ENCODE data around the gene CTSG.

CTSG gene, protein sequence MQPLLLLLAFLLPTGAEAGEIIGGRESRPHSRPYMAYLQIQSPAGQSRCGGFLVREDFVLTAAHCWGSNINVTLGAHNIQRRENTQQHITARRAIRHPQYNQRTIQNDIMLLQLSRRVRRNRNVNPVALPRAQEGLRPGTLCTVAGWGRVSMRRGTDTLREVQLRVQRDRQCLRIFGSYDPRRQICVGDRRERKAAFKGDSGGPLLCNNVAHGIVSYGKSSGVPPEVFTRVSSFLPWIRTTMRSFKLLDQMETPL

DNA sequence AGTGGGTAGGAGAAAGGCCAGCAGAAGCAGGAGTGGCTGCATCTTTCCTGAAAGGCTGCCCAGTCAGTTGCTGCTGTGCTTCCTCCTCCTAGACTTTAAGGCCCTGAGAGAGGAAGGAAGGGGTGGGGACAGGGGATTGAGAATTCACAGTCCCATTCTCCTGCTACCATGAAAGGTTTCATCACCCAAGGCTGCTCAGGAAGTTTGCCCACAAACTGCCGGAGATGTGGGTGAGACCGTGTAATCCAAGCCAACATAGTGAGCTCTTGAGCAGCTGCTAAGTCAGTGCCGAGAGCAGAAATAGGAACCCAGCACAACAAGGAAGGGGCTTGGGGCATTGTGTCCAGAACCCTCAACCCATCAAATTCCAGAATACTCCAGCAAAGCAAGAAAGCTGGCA lies at the start of gene CTSG:
Gene CTSG (minus strand): TSS at position 69 of the 400 bp plus-strand sequence. CDS start 27 bp downstream, at position 42.
- DNase-seq (ENCODE audit: low spot score), result no peak
- TF ChIP-seq, protein P1, sequence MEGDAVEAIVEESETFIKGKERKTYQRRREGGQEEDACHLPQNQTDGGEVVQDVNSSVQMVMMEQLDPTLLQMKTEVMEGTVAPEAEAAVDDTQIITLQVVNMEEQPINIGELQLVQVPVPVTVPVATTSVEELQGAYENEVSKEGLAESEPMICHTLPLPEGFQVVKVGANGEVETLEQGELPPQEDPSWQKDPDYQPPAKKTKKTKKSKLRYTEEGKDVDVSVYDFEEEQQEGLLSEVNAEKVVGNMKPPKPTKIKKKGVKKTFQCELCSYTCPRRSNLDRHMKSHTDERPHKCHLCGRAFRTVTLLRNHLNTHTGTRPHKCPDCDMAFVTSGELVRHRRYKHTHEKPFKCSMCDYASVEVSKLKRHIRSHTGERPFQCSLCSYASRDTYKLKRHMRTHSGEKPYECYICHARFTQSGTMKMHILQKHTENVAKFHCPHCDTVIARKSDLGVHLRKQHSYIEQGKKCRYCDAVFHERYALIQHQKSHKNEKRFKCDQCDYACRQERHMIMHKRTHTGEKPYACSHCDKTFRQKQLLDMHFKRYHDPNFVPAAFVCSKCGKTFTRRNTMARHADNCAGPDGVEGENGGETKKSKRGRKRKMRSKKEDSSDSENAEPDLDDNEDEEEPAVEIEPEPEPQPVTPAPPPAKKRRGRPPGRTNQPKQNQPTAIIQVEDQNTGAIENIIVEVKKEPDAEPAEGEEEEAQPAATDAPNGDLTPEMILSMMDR (IDR thresholded peaks at IDR 0.05; ENCODE audit: extremely low read depth, insufficient read depth, missing control alignments), result no peak
- in situ Hi-C loops (cut with MboI; ENCODE audit: low pct_unique_long_range_greater_than_20kb, low sequenced_read_pairs, unreplicated experiment), result no loop called here

DNA sequence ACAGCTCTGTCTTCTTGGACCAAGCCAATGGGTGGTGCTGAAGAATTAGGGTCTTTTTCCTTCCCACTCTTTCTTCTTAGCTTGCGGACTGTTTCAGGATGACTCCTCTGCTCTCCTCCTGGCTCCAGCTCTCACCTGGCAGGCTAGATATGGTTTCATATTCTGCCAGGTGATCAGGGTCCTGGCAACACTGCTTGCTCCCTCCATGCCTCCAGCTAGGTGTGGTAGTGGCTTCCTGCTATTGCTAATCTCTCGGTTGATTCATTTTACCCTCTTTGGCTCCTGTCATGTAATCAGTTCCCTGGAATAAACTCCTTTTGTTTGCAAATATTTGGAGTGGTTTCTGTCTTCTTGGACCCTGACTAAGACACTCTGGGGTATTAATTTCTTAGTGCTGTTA lies 37.7 kb upstream of the CTSG start:
- DNase-seq (ENCODE audit: low spot score), result no peak
- in situ Hi-C loops (cut with MboI; ENCODE audit: low pct_unique_long_range_greater_than_20kb, low sequenced_read_pairs, unreplicated experiment), result no loop called here
- TF ChIP-seq, protein P1 (IDR thresholded peaks at IDR 0.05; ENCODE audit: extremely low read depth, insufficient read depth, missing control alignments), result no peak

DNA sequence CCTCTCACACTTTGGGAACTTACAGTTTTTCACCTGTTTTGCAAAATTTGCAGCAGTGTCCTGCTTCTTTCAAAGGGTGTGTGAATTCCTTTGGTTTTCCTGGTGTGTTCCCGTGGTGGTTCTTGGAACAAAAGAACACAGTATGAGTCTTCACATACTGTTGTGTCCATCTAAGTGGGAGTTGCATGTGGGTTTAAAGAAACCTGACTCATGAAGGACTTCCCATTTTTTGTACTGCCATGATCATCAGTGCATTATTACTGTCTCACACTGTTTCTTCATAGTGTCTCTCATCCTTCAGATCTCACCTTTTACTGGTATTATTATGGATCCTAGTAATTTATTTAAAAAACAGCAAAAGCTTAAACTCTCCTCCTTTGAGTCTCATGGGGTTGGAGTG lies 37.2 kb upstream of the CTSG start:
- TF ChIP-seq, protein P1 (IDR thresholded peaks at IDR 0.05; ENCODE audit: extremely low read depth, insufficient read depth, missing control alignments), result no peak
- DNase-seq (ENCODE audit: low spot score), result no peak
- in situ Hi-C loops (cut with MboI; ENCODE audit: low pct_unique_long_range_greater_than_20kb, low sequenced_read_pairs, unreplicated experiment), result no loop called here

DNA sequence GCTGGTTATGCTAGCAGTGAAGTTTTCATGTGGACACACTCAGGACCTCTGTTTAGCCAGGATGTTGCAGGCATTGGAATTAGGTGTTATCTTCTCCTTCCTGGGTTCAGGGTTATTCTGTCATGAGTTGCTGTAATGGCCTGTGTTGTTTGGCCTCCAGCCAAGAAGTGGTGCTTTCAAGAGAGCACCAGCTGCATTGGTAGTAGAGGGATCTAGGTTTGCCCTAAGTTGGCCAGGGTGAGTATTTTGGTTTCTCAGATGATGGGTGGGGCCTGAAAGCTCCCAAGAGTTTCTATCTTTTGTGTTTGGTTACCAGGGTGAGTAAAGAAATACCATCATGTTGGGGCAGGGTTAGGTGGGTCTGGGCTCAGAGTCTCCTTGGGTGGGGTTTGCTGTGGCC lies 36.1 kb upstream of the CTSG start:
- in situ Hi-C loops (cut with MboI; ENCODE audit: low pct_unique_long_range_greater_than_20kb, low sequenced_read_pairs, unreplicated experiment), result no loop called here
- TF ChIP-seq, protein P1 (IDR thresholded peaks at IDR 0.05; ENCODE audit: extremely low read depth, insufficient read depth, missing control alignments), result no peak
- no peak for DNase-seq (ENCODE audit: low spot score)

DNA sequence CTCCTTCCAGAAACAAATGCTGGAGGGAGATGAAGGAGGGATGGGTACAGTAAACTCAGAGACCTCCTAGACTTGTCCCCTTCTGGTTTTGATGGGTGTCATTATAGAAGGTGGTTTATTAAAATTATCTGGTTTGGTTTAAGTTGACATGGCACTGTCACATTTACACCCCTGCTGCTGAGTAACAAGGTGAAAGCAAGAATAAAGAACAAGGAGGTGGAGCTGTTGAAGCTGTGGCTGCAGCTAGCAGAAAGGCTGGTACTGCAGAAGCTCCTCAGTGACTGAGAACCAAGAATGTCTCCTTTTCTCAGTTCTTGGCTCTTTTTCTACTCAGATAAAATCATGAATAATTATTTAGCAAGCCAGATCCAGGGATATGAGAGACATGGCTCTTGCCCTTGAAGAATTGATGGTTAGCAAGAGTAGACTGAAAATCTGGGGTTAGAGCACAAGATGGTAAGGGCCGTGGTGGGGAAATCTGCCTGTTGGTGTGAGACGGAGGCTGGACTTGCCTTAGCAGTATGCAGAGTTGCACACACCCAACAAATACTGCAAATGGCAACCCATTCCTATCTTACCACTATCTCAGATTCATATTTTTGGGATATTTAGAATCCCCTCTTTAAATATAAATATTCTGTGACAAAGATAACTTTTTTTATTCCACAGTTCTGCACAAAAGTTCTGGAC lies 33.8 kb upstream of the CTSG start, which contains the start of gene GZMH:
Gene GZMH (minus strand): TSS at position 31 of the 690 bp plus-strand sequence. CDS start 72 bp downstream, outside the sequence.
- DNase-seq (ENCODE audit: low spot score), result peak; percentile 9
- TF ChIP-seq, protein P1 (IDR thresholded peaks at IDR 0.05; ENCODE audit: extremely low read depth, insufficient read depth, missing control alignments), result no peak
- in situ Hi-C loops (cut with MboI; ENCODE audit: low pct_unique_long_range_greater_than_20kb, low sequenced_read_pairs, unreplicated experiment), result loop anchor here (10.0 kb wide), 1 partner anchor 75 kb away; no protein-coding TSS in a partner anchor

DNA sequence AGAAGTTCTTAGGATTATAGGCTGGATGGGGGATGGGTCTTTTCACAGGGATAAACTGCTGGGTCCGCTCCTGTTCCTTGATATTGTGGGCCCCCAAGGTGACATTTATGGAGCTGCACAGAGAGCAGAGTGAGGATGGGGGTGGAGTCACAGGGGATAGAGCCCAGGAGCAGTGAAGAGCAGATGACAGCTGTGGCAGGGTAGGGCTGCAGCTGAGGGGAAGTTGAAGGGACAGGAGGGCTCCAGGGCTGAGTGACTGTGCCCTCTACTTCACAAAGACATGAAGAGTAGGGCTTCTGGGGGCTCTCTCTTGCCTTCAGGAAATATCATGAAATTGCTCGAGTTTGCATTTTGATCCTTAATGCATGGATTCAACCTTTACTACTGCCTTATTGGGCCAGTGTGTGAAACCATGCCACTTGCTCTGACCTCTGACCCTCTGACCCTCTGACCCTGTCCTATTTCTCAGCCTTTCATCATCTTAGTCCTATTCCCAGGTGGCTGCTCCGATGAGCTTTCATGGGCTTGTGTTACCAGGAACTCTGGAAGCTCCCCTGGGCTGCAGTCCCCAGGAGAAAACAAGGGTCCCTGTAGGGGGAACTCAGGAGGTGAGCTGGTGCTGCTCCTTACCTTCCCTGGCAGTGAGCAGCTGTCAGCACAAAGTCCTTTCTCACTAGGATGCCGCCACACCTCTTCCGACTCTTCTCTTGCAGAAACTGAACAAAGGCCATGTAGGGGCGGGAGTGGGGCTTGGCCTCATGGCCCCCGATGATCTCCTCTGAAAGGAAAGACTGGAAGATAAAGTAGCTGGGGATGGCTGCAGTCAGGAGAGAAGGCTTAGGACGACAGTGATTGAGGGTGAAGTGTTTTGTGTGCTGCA lies 31.8 kb upstream of the CTSG start:
- peak; percentile 3 for DNase-seq (ENCODE audit: low spot score)
- in situ Hi-C loops (cut with MboI; ENCODE audit: low pct_unique_long_range_greater_than_20kb, low sequenced_read_pairs, unreplicated experiment), result loop anchor here (10.0 kb wide), 1 partner anchor 77 kb away; no protein-coding TSS in a partner anchor

More for the DNA sequence above, 31.8 kb upstream of the CTSG start:
- TF ChIP-seq, protein P1 (IDR thresholded peaks at IDR 0.05; ENCODE audit: extremely low read depth, insufficient read depth, missing control alignments), result no peak

Data from GM13977 (cell line).